Uterus (tissue), 2 donors: Measurements from ENCODE around the gene HEATR5A.

Experiments used
- POLR2A ChIP-seq, 2 donors: fragments of 450-650 bp; IDR thresholded peaks; one replicate each; pipeline ENCODE4 v1.6.1; 2016; ENCODE audit warnings: antibody characterized with exemption in 2 of 2, mild to moderate bottlenecking in 1 of 2, moderate library complexity in 1 of 2
- TF ChIP-seq, protein P1 (sequence below), 4 experiments: fragments of 200-600 bp in 2 of 4; fragments of 450-650 bp in 2 of 4; sonication (generic) in 2 of 4; IDR thresholded peaks; one replicate each; pipeline ENCODE4 v1.5.1; 2016 to 2019; ENCODE audit warnings: antibody characterized with exemption in 4 of 4, mild to moderate bottlenecking in 2 of 4, moderate library complexity in 1 of 4

DNA sequence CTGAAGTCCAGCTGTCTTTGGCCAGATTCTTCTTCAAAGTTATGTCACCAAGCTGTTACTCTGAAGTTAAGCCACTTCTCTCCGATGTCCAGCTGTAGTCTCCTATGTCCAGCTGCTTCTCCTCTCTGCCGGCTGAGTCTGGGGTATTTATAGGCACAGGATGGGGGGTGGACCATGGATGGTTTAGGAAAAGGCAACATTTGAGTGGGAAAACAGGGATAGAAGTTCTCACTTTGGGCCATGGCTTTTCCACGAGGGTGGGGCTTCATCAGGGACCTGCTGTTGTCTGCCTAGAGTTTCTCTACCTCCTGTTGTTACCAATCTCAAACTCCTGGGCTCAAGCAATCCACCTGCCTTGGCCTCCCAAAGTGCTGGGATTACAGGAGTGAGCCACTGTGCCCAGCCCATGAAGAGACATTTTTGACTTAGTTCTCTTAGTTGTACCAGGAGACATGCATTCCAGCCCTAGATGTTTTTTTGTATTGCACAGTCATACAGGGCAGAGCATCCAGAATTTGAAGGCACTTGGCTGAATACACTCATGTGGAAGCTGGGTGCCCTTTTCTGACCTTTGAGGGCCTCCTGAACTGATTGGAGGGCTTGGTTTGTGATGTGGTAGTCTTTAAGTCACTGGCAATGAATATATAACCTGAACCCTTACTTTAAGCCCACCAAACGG is 132.9 kb downstream of the HEATR5A start:
- TF ChIP-seq, protein P1, sequence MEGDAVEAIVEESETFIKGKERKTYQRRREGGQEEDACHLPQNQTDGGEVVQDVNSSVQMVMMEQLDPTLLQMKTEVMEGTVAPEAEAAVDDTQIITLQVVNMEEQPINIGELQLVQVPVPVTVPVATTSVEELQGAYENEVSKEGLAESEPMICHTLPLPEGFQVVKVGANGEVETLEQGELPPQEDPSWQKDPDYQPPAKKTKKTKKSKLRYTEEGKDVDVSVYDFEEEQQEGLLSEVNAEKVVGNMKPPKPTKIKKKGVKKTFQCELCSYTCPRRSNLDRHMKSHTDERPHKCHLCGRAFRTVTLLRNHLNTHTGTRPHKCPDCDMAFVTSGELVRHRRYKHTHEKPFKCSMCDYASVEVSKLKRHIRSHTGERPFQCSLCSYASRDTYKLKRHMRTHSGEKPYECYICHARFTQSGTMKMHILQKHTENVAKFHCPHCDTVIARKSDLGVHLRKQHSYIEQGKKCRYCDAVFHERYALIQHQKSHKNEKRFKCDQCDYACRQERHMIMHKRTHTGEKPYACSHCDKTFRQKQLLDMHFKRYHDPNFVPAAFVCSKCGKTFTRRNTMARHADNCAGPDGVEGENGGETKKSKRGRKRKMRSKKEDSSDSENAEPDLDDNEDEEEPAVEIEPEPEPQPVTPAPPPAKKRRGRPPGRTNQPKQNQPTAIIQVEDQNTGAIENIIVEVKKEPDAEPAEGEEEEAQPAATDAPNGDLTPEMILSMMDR (IDR thresholded peaks at IDR 0.05): no peak
- TF ChIP-seq POLR2A (IDR thresholded peaks at IDR 0.05): no peak
